DOHH2 (cell line): ENCODE data around the gene ZNF417.
"Not testable (repeated sequence)": the region's sequence is repeated elsewhere in the genome, so short reads cannot be mapped to it uniquely, and the experiment has no call there.

Source experiments
- H3F3A ChIP-seq: fragments of 200-600 bp; sonication (generic), shearing (Covaris generic); 2 replicates; pipeline ENCODE4 v1.6.0; 2016; ENCODE audit warnings: antibody characterized with exemption, mild to moderate bottlenecking; ENCODE audit not compliant: control insufficient read depth, insufficient read depth
- H3K27ac ChIP-seq: fragments of 200-600 bp; sonication (generic); 2 replicates; pipeline ENCODE4 v1.5.1; 2014; ENCODE audit warnings: low read depth, mild to moderate bottlenecking, low read length, moderate library complexity
- H3K27me3 ChIP-seq: fragments of 200-600 bp; sonication (generic); 2 replicates; pipeline ENCODE4 v1.6.1; 2014; ENCODE audit warnings: mild to moderate bottlenecking, low read length, mixed read lengths; ENCODE audit not compliant: control insufficient read depth
- H3K36me3 ChIP-seq: fragments of 200-600 bp; sonication (generic); 2 replicates; pipeline ENCODE4 v1.6.1; 2014; ENCODE audit warnings: mild to moderate bottlenecking, low read length, moderate library complexity, mixed read lengths; ENCODE audit not compliant: control insufficient read depth
- H3K4me1 ChIP-seq: fragments of 200-600 bp; sonication (generic); 2 replicates; pipeline ENCODE4 v1.6.1; 2014; ENCODE audit warnings: mild to moderate bottlenecking, low read length, mixed read lengths; ENCODE audit not compliant: control insufficient read depth
- H3K4me2 ChIP-seq: fragments of 200-600 bp; sonication (generic); 2 replicates; pipeline ENCODE4 v1.6.0; 2014; ENCODE audit warnings: mild to moderate bottlenecking, low read length, moderate library complexity
- H3K4me3 ChIP-seq: fragments of 200-600 bp; sonication (generic); 2 replicates; pipeline ENCODE4 v1.5.1; 2014; ENCODE audit warnings: mild to moderate bottlenecking, low read length, mixed read lengths
- H3K79me2 ChIP-seq: fragments of 200-600 bp; sonication (generic); 2 replicates; pipeline ENCODE4 v1.6.1; 2014; ENCODE audit warnings: mild to moderate bottlenecking, low read length, mixed read lengths; ENCODE audit not compliant: control insufficient read depth
- H3K9me2 ChIP-seq: fragments of 200-600 bp; sonication (generic); replicated peaks from 2 replicates; pipeline ENCODE4 v1.6.1; 2014; ENCODE audit warnings: mild to moderate bottlenecking, low read length, mixed read lengths; ENCODE audit not compliant: control insufficient read depth
- H3K9me3 ChIP-seq: fragments of 200-600 bp; sonication (generic); 2 replicates; pipeline ENCODE4 v1.6.1; 2014; ENCODE audit warnings: antibody characterized with exemption, low read length, mixed read lengths; ENCODE audit not compliant: control insufficient read depth, insufficient read depth
- H4K20me1 ChIP-seq: fragments of 200-600 bp; sonication (generic); 2 replicates; pipeline ENCODE4 v1.6.0; 2014; ENCODE audit warnings: low read depth, mild to moderate bottlenecking, antibody characterized with exemption, low read length, moderate library complexity; ENCODE audit not compliant: control insufficient read depth, insufficient read depth
- EZH2phosphoT487 ChIP-seq: fragments of 200-600 bp; sonication (generic); IDR thresholded peaks from 2 replicates; pipeline ENCODE4 v1.6.1; 2017; ENCODE audit warnings: borderline replicate concordance, mild to moderate bottlenecking, antibody characterized with exemption, low read length, moderate library complexity, mixed read lengths
- TF ChIP-seq, protein P1 (sequence below): fragments of 200-600 bp; sonication (generic); IDR thresholded peaks from one replicate; pipeline ENCODE4 v1.5.1; 2014; ENCODE audit warnings: antibody characterized with exemption, mild to moderate bottlenecking, low read depth, low read length; ENCODE audit not compliant: poor library complexity, severe bottlenecking

ZNF417 gene

GRCh38 chr19:57903618-57904184, 12.7 kb downstream of the ZNF417 start:
- no peaks in the 10 kb centered on the region for H4K20me1 ChIP-seq
- H3K27ac ChIP-seq = no peak overlapping the region
- H3K36me3 ChIP-seq = no peaks in the 10 kb centered on the region; the same call in 1 of the 2 replicates
- TF ChIP-seq EZH2phosphoT487 = no peak
- TF ChIP-seq, protein P1, sequence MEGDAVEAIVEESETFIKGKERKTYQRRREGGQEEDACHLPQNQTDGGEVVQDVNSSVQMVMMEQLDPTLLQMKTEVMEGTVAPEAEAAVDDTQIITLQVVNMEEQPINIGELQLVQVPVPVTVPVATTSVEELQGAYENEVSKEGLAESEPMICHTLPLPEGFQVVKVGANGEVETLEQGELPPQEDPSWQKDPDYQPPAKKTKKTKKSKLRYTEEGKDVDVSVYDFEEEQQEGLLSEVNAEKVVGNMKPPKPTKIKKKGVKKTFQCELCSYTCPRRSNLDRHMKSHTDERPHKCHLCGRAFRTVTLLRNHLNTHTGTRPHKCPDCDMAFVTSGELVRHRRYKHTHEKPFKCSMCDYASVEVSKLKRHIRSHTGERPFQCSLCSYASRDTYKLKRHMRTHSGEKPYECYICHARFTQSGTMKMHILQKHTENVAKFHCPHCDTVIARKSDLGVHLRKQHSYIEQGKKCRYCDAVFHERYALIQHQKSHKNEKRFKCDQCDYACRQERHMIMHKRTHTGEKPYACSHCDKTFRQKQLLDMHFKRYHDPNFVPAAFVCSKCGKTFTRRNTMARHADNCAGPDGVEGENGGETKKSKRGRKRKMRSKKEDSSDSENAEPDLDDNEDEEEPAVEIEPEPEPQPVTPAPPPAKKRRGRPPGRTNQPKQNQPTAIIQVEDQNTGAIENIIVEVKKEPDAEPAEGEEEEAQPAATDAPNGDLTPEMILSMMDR = no peak
- no peak overlapping the region for H3K4me2 ChIP-seq
- H3K9me2 ChIP-seq = no peaks in the 10 kb centered on the region
- H3K4me3 ChIP-seq = no peak overlapping the region
- H3K9me3 ChIP-seq = peaks cover 9% of the 10 kb centered on the region; the same call in 1 of the 2 replicates
- H3K27me3 ChIP-seq = no peaks in the 10 kb centered on the region
- H3F3A ChIP-seq = no peaks in the 10 kb centered on the region
- H3K79me2 ChIP-seq = no peaks in the 10 kb centered on the region
- no peaks in the 10 kb centered on the region for H3K4me1 ChIP-seq

DNA sequence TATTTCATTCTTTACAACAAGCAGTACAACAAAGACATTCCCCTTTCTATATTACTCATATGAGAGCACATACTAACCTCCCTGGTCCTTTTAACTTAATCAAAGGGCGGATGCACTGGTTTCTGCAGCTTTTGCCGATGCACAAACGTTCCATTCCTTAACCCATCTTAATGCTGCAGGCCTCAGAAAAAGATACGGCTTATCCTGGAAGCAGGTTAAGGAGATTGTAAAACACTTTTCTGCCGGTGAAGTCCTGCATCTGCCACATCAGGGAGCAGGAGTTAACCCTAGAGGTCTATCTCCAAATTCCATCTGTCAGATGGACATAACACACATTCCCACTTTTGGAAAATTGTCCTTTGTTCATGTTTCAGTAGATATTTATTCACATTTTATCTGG, 16.1 kb downstream of the ZNF417 start:
- Histone ChIP-seq H3K36me3 (no peaks in the 10 kb centered on the region), H3K27ac (no peak overlapping the region), H4K20me1 (no peaks in the 10 kb centered on the region), H3F3A (no peaks in the 10 kb centered on the region), H3K4me3 (no peak overlapping the region), H3K27me3 (no peaks in the 10 kb centered on the region), H3K79me2 (no peaks in the 10 kb centered on the region), H3K9me3 (peaks cover 5% of the 10 kb centered on the region; the same call in 1 of the 2 replicates), H3K4me2 (no peak overlapping the region), H3K9me2 (no peaks in the 10 kb centered on the region), H3K4me1 (no peaks in the 10 kb centered on the region)
- TF ChIP-seq, protein P1 = no peak
- TF ChIP-seq EZH2phosphoT487 = no peak

DNA sequence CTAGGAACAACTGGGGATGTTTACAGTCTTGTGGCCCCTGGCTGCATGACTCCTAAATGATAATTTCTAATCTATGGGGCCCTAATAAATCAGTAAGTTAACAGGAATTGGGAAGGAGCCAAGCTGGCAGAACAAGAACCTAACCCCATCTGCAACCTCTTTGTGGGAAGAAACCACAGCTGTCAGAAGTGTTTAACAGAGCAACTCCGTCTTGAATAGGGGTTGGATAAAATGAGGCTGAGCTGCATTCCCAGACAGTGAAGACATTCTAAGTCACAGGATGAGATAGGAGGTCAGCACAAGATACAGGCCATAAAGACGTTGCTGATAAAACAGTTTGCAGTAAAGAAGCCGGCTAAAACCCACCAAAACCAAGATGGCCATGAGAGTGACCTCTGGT, 25.7 kb downstream of the ZNF417 start:
- H3K4me3 ChIP-seq, H3K79me2 ChIP-seq, H3K27me3 ChIP-seq, H3K27ac ChIP-seq, H3K9me2 ChIP-seq, H3K4me2 ChIP-seq, H3K36me3 ChIP-seq, H4K20me1 ChIP-seq, H3F3A ChIP-seq: not testable (repeated sequence)
- peaks cover 31% of the 10 kb centered on the region for H3K9me3 ChIP-seq
- peaks cover 13% of the 10 kb centered on the region for H3K4me1 ChIP-seq

GRCh38 chr19:57888560-57889231, 27.7 kb downstream of the ZNF417 start, which contains the start of gene ZNF814:
TSS of gene ZNF814 (minus strand) at chr19:57889037. CDS start at chr19:57888802, 235 bp downstream.
- H3K27ac ChIP-seq = no peak within 1 kb of the TSS
- peaks cover 8% of the 10 kb centered on the region for H3K36me3 ChIP-seq

More at GRCh38 chr19:57888560-57889231, 27.7 kb downstream of the ZNF417 start, which contains the start of gene ZNF814:
- H3K27me3 ChIP-seq = no peaks in the 10 kb centered on the region
- peak within 1 kb of the TSS; percentile 76 for H3K4me3 ChIP-seq
- H3F3A ChIP-seq = no peaks in the 10 kb centered on the region
- H3K4me2 ChIP-seq = peak within 1 kb of the TSS; percentile 80
- no peaks in the 10 kb centered on the region for H3K9me2 ChIP-seq
- H3K9me3 ChIP-seq = peaks cover 37% of the 10 kb centered on the region
- H3K4me1 ChIP-seq = peaks cover 13% of the 10 kb centered on the region
- no peak for TF ChIP-seq EZH2phosphoT487
- TF ChIP-seq, protein P1 = peak; percentile 47
- H4K20me1 ChIP-seq = no peaks in the 10 kb centered on the region
- no peaks in the 10 kb centered on the region for H3K79me2 ChIP-seq
